B cell (primary cell): ENCODE data around the gene CTNNA2.

Experiments
- CTCF ChIP-seq: fragments of 200-600 bp; IDR thresholded peaks from one replicate; pipeline ENCODE4 v1.8.0; 2022; ENCODE audit warnings: antibody characterized with exemption, mild to moderate bottlenecking
- EZH2 ChIP-seq: IDR thresholded peaks from 2 replicates; pipeline ENCODE4 v1.6.1; 2012; ENCODE audit warnings: borderline replicate concordance, low read depth, mild to moderate bottlenecking, moderate library complexity, low read length; ENCODE audit not compliant: insufficient read depth, poor library complexity, severe bottlenecking

- no peak for TF ChIP-seq CTCF
- TF ChIP-seq EZH2 = no peak
Measured at GRCh38 chr2:80489717-80490116, 976.9 kb downstream of the CTNNA2 start.
